B cell (primary cell): ENCODE data around the gene ELP1. TPM values are rescaled to one million over a fixed set of nuclear protein-coding genes. Genes with fewer than 3 reads are reported as not detected.

ENCODE experiments used
- ATAC-seq: fragments of 200-7000 bp; cut with Tn5 transposase; one replicate; pipeline ENCODE4 v1.10.0; 2021; ENCODE audit warnings: low read depth, mild to moderate bottlenecking, moderate number of reproducible peaks, moderate library complexity
- CTCF ChIA-PET: fragments of 350-600 bp; sonication (Branson Sonifier 250); formaldehyde crosslinking; loops from one replicate; lab custom pipeline; 2021; ENCODE audit warnings: antibody characterized with exemption, inconsistent platforms; lab: Charles Lee
- POLR2A ChIA-PET: fragments of 350-600 bp; sonication (Branson Sonifier 250); formaldehyde crosslinking; loops from one replicate; lab custom pipeline; 2021; ENCODE audit warnings: antibody characterized with exemption; lab: Charles Lee
- DNase-seq: peaks from one replicate; pipeline ENCODE4 v3.0.0; 2013
- H2AFZ ChIP-seq: 2 replicates; pipeline ENCODE4 v1.6.1; 2012; ENCODE audit warnings: mild to moderate bottlenecking, low read depth, low read length; ENCODE audit not compliant: insufficient read depth, poor library complexity, severe bottlenecking
- H3K27ac ChIP-seq, 2 donors: 1 replicate in 1 of 2; 2 replicates in 1 of 2; pipeline ENCODE4 v1.5.1; 2012 to 2013; ENCODE audit warnings: low read length in 2 of 2, mild to moderate bottlenecking in 2 of 2, moderate library complexity in 1 of 2
- H3K27me3 ChIP-seq, 4 experiments: fragments of 200-600 bp in 1 of 4; sonication (generic) in 1 of 4; replicated peaks in 1 of 4; 1 replicate in 2 of 4; 2 replicates in 2 of 4; pipeline versions ENCODE4 v1.6.1 to v1.7.0; 2013 to 2016; ENCODE audit warnings: low read length in 3 of 4, mild to moderate bottlenecking in 2 of 4, mixed read lengths in 1 of 4, moderate library complexity in 1 of 4; ENCODE audit not compliant: insufficient read depth in 4 of 4, control insufficient read depth in 3 of 4; ENCODE audit errors: control extremely low read depth in 1 of 4
- H3K36me3 ChIP-seq, 2 experiments: replicated peaks in 1 of 2; 1 replicate in 1 of 2; 2 replicates in 1 of 2; pipeline versions ENCODE4 v1.6.1 to v1.7.1; 2013; ENCODE audit warnings: low read length in 1 of 2; ENCODE audit not compliant: insufficient read depth in 2 of 2, control insufficient read depth in 1 of 2; ENCODE audit errors: control extremely low read depth in 1 of 2, extremely low read depth in 1 of 2
- H3K4me1 ChIP-seq, 2 donors: fragments of 200-600 bp in 1 of 2; sonication (generic) in 1 of 2; 1 replicate in 1 of 2; 2 replicates in 1 of 2; pipeline versions ENCODE4 v1.5.1 to v1.6.1; 2013 to 2017; ENCODE audit warnings: low read length in 2 of 2; ENCODE audit not compliant: control insufficient read depth in 2 of 2, insufficient read depth in 2 of 2
- H3K4me2 ChIP-seq: replicated peaks from 2 replicates; pipeline ENCODE3; 2012; ENCODE audit warnings: mild to moderate bottlenecking, low read depth, low read length; ENCODE audit not compliant: poor library complexity, severe bottlenecking
- H3K4me3 ChIP-seq, 5 experiments: fragments of 200-600 bp in 1 of 5; sonication (generic) in 1 of 5; 1 replicate in 3 of 5; 2 replicates in 2 of 5; pipeline versions ENCODE4 v1.5.1 to v1.7.0; 2011 to 2016; ENCODE audit warnings: low read length in 4 of 5, mild to moderate bottlenecking in 4 of 5, low read depth in 2 of 5, control low read depth in 1 of 5, moderate library complexity in 1 of 5; ENCODE audit not compliant: insufficient read depth in 1 of 5; ENCODE audit errors: control extremely low read depth in 1 of 5, extremely low read depth in 1 of 5
- H3K79me2 ChIP-seq: fragments of 200-600 bp; sonication (generic); one replicate; pipeline ENCODE4 v1.6.0; 2016; ENCODE audit warnings: low read length; ENCODE audit not compliant: control insufficient read depth, insufficient read depth
- H3K9ac ChIP-seq: fragments of 200-600 bp; sonication (generic); 2 replicates; pipeline ENCODE4 v1.6.1; 2017; ENCODE audit warnings: mild to moderate bottlenecking, low read length, moderate library complexity
- H3K9me3 ChIP-seq, 3 donors: one replicate each; pipeline versions ENCODE4 v1.6.1 to v1.7.1; 2013; ENCODE audit warnings: low read length in 2 of 3; ENCODE audit not compliant: control insufficient read depth in 2 of 3, insufficient read depth in 1 of 3; ENCODE audit errors: control extremely low read depth in 1 of 3
- H4K20me1 ChIP-seq: 2 replicates; pipeline ENCODE4 v1.6.0; 2012; ENCODE audit warnings: mild to moderate bottlenecking, low read length; ENCODE audit not compliant: insufficient read depth, control insufficient read depth, poor library complexity, severe bottlenecking
- H3K27ac Mint-ChIP-seq: one replicate; pipeline ENCODE4 v1.8.0; 2021; ENCODE audit warnings: mixed read lengths
- H3K27me3 Mint-ChIP-seq: one replicate; pipeline ENCODE4 v1.8.0; 2021; ENCODE audit warnings: mixed read lengths
- H3K4me1 Mint-ChIP-seq: one replicate; pipeline ENCODE4 v1.8.0; 2021; ENCODE audit warnings: mixed read lengths
- H3K4me3 Mint-ChIP-seq: one replicate; pipeline ENCODE4 v1.8.0; 2021; ENCODE audit warnings: mixed read lengths
- H3K9me3 Mint-ChIP-seq: one replicate; pipeline ENCODE4 v1.8.0; 2022; ENCODE audit warnings: mixed read lengths; ENCODE audit not compliant: insufficient read depth
- CTCF ChIP-seq: fragments of 200-600 bp; IDR thresholded peaks from one replicate; pipeline ENCODE4 v1.8.0; 2022; ENCODE audit warnings: antibody characterized with exemption, mild to moderate bottlenecking
- EZH2 ChIP-seq: IDR thresholded peaks from 2 replicates; pipeline ENCODE4 v1.6.1; 2012; ENCODE audit warnings: borderline replicate concordance, low read depth, mild to moderate bottlenecking, moderate library complexity, low read length; ENCODE audit not compliant: insufficient read depth, poor library complexity, severe bottlenecking
- WGBS: methylation state at CpG from one replicate; pipeline ENCODE4 v1.1.5; 2013; ENCODE audit warnings: missing lambda C conversion rate; ENCODE audit not compliant: insufficient coverage; 5-methylcytosine and 5-hydroxymethylcytosine counted together
- intact Hi-C: fragments of 100-400 bp; cut with micrococcal nuclease; formaldehyde crosslinking; loops from one replicate; pipeline ENCODE4 v1.10.0; 2022
- polyA plus RNA-seq: library from polyadenylated mRNA; depleted of rRNA; stranded (reverse); fragments of >200 nt; gene quantifications from 2 replicates; pipeline ENCODE4 v1.2.3, GENCODE V29; 2012
- total RNA-seq, 2 donors: library from RNA; stranded (reverse); fragments of 120-200 nt in 1 of 2; gene quantifications; 1 replicate in 1 of 2; 2 replicates in 1 of 2; pipeline versions ENCODE4 v1.2.3 to v1.2.4, GENCODE V29; 2013 to 2022

The ELP1 gene
- total and polyA plus RNA-seq, 2 donors (not counting 1 experiment from before 2014, with no cell fraction given), result 20.8 to 29.4 TPM

GRCh38 chr9:108877524-108877923 lies 56.4 kb downstream of the ELP1 start:
- ChIA-PET POLR2A (no interaction called here), CTCF (interaction anchor here (0.9 to 1.2 kb wide), 2 partner anchors 14 to 77 kb away, joined by 3 read pairs; no protein-coding TSS in a partner anchor)
- Histone ChIP-seq H3K9me3 (no peaks in the 10 kb centered on the region), H3K79me2 (no peaks in the 10 kb centered on the region), H3K36me3 (peaks cover 8 to 74% of the 10 kb centered on the region in 2 experiments), H3K27me3 (no peaks in the 10 kb centered on the region), H3K27ac (no peak overlapping the region), H3K4me2 (no peak overlapping the region), H3K9ac (no peak overlapping the region), H2AFZ (no peak overlapping the region), H3K4me1 (no peaks in the 10 kb centered on the region), H3K4me3 (no peak overlapping the region), H4K20me1 (no peaks in the 10 kb centered on the region)
- TF ChIP-seq CTCF (no peak), EZH2 (no peak)
- 100% methylated on average over 1 of the region's 2 CpGs for WGBS
- intact Hi-C loops, result no loop called here
- H3K4me3 Mint-ChIP-seq, result no peak overlapping the region
- ATAC-seq (no peak), DNase-seq (no peak)
- no peaks in the 10 kb centered on the region for H3K9me3 Mint-ChIP-seq
- H3K27me3 Mint-ChIP-seq, result no peaks in the 10 kb centered on the region
- no peak overlapping the region for H3K27ac Mint-ChIP-seq
- no peaks in the 10 kb centered on the region for H3K4me1 Mint-ChIP-seq

GRCh38 chr9:108876425-108876824 lies 57.5 kb downstream of the ELP1 start:
- Histone ChIP-seq H3K9me3 (peaks cover 0 to 4% (median 0%) of the 10 kb centered on the region in 3 donors), H3K9ac (no peak overlapping the region), H4K20me1 (no peaks in the 10 kb centered on the region), H3K4me3 (no peak overlapping the region), H3K36me3 (peaks cover 4 to 74% of the 10 kb centered on the region in 2 experiments), H3K27me3 (no peaks in the 10 kb centered on the region), H3K79me2 (no peaks in the 10 kb centered on the region), H2AFZ (no peak overlapping the region), H3K27ac (no peak overlapping the region), H3K4me1 (no peaks in the 10 kb centered on the region), H3K4me2 (no peak overlapping the region)
- WGBS, result 100% methylated on average over 1 of the region's 5 CpGs
- DNase-seq (no peak), ATAC-seq (no peak)
- no peak overlapping the region for H3K27ac Mint-ChIP-seq
- no peaks in the 10 kb centered on the region for H3K27me3 Mint-ChIP-seq
- TF ChIP-seq CTCF, result no peak
- TF ChIP-seq EZH2, result no peak
- H3K4me3 Mint-ChIP-seq, result no peak overlapping the region
- H3K4me1 Mint-ChIP-seq, result no peaks in the 10 kb centered on the region
- CTCF ChIA-PET, result interaction anchor here (0.9 to 1.2 kb wide), 2 partner anchors 15 to 78 kb away, joined by 3 read pairs; no protein-coding TSS in a partner anchor
- intact Hi-C loops, result no loop called here
- POLR2A ChIA-PET, result no interaction called here
- H3K9me3 Mint-ChIP-seq, result no peaks in the 10 kb centered on the region
